GM12878 (cell line): ENCODE data around the gene ZNF329.

Experiments used
- ESRRA ChIP-seq: IDR thresholded peaks from 2 replicates; pipeline ENCODE4 v1.6.1; 2012; ENCODE audit warnings: mild to moderate bottlenecking, low read length, improper control_type of control experiment
- TAF1 ChIP-seq: IDR thresholded peaks from 2 replicates; pipeline ENCODE4 v1.6.1; 2011; ENCODE audit warnings: mild to moderate bottlenecking, low read depth, low read length, borderline replicate concordance
- YY1 ChIP-seq: IDR thresholded peaks from 2 replicates; pipeline ENCODE4 v1.6.1; 2011; ENCODE audit warnings: low read depth, mild to moderate bottlenecking, low read length
- TF ChIP-seq, protein P1 (sequence below): fragments of 450-650 bp; IDR thresholded peaks from 2 replicates; pipeline ENCODE4 v1.6.1; 2016; ENCODE audit warnings: mild to moderate bottlenecking
- TF ChIP-seq, protein P2 (sequence below), 3 experiments: IDR thresholded peaks in 2 of 3; conservative IDR thresholded peaks in 1 of 3; 2 replicates each; pipeline ENCODE4 v1.5.1; 2011; ENCODE audit warnings: low read depth in 3 of 3, low read length in 3 of 3, mild to moderate bottlenecking in 3 of 3, control low read depth in 2 of 3, moderate library complexity in 2 of 3, inconsistent platforms in 1 of 3, mixed read lengths in 1 of 3; ENCODE audit not compliant: control insufficient read depth in 2 of 3, insufficient read depth in 1 of 3; ENCODE audit errors: extremely low read depth in 1 of 3

DNA sequence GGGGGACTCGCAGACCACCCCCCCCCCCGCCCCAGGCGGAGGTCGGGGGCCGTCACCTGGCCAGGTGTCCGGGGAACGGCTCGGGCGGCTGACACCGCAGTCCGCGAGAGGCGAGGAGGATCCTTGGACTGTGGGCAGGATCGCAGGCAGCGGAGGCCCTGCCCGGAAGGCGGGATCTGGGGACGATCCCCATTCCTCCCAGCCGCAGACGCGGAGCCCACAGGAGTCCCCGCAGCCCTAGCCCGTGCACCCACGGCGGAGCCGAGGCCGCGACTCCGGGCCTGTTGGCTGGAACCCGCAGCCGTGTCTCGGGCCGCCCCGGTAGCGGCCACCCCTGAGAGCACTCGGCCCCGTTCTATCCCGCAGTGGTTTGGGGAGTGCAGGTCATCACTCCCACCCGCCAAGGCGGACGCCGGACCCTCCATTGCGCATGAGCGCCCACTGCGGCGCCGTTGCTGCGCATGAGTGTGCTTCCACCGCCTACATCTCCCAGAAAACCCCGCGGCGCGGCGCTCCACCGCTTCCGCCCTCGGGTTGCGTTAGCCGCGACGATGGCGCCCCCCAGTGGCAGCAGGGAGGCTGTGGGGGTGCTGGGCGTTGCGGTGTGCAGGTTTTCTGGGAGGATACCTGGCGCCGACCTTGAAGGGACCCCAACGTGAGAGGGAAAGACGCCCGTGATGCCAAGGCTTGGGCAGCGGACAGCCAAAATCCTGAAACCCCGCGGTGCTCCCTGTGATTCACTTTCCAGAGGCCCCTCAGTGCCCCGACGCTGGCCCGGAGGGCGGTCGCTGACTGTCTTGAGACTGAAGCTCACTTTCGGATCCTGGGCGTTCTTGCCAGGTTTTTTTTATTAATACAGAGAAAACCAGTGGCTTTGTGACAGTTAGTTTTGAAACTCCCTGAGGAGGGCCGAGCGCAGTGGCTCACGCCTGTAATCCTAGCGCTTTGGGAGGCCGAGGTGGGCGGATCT, 4.4 kb upstream of the ZNF329 start:
- TF ChIP-seq TAF1, result no peak
- TF ChIP-seq ESRRA, result no peak
- TF ChIP-seq, protein P1, sequence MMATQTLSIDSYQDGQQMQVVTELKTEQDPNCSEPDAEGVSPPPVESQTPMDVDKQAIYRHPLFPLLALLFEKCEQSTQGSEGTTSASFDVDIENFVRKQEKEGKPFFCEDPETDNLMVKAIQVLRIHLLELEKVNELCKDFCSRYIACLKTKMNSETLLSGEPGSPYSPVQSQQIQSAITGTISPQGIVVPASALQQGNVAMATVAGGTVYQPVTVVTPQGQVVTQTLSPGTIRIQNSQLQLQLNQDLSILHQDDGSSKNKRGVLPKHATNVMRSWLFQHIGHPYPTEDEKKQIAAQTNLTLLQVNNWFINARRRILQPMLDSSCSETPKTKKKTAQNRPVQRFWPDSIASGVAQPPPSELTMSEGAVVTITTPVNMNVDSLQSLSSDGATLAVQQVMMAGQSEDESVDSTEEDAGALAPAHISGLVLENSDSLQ, result no peak
- peak; percentile 70 for TF ChIP-seq YY1
- TF ChIP-seq, protein P2, sequence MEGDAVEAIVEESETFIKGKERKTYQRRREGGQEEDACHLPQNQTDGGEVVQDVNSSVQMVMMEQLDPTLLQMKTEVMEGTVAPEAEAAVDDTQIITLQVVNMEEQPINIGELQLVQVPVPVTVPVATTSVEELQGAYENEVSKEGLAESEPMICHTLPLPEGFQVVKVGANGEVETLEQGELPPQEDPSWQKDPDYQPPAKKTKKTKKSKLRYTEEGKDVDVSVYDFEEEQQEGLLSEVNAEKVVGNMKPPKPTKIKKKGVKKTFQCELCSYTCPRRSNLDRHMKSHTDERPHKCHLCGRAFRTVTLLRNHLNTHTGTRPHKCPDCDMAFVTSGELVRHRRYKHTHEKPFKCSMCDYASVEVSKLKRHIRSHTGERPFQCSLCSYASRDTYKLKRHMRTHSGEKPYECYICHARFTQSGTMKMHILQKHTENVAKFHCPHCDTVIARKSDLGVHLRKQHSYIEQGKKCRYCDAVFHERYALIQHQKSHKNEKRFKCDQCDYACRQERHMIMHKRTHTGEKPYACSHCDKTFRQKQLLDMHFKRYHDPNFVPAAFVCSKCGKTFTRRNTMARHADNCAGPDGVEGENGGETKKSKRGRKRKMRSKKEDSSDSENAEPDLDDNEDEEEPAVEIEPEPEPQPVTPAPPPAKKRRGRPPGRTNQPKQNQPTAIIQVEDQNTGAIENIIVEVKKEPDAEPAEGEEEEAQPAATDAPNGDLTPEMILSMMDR (IDR thresholded peaks at IDR 0.05 in 2 of 3, conservative IDR thresholded peaks at IDR 0.05 in 1 of 3; ENCODE audit: control insufficient read depth in 2 of 3, extremely low read depth in 1 of 3, insufficient read depth in 1 of 3, low read depth in 3 of 3, low read length in 3 of 3), result peak; percentile 66 to 79 (median 70)
